ENCODE data around the gene TAF4. TPM values are rescaled to one million over a fixed set of nuclear protein-coding genes. Genes with fewer than 3 reads are reported as not detected.

The TAF4 gene
- total RNA-seq, 6 experiments from 2014 or later, result 9.0 to 13.0 (median 11.3) TPM

DNA sequence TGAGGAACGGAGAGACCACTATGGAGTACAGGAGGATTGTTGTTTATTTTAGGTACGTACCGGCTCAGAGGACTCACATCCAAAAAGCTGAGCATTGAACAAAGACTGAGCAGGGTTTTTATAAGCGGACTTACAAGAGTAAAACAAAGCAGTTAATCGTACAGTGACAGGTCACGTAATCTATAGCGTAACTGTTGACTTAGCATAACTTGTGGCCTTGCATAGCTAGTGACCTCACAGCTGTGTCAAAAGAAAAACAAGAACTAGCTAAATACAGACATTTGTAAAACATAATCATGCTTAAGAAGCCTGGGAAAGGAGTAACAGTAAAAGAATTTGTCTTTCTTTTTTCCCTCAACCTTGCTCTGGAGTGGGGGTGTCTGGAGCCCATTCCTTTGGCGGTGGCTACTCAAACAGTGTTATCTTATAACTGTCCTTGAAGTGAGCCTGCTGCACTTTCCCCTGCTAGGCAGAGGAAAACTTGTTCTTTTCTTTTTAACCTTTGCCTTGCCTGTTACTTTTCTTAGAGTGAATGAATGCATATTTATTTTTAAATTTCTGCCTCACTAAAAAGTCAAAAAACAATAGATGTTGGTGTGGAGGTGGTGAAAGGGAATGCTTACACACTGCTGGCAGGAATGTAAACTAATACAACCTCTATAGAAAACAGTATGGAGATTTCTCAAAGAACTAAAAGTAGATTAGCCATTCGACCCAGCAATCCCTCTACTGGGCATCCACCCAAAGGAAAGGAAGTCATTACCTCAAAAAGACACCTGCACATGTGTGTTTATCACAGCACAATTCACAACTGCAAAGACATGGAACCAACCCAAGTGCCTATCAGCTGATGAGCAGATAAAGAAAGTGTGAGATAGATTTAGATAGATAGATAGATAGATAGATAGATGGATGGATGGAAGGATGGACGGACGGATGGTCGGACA lies 109.0 kb downstream of the TAF4 start:
- WGBS (ENCODE audit: insufficient coverage, low coverage, low lambda C conversion rate, missing lambda C conversion rate), result 60% methylated on average over 12 of the region's 12 CpGs
- intact Hi-C loops (cut with DNase I), result no loop called here
- Histone ChIP-seq H3K36me3 (no peaks in the 10 kb centered on the region), H3K27ac (no peak overlapping the region), H3K4me1 (no peaks in the 10 kb centered on the region), H3K27me3 (no peaks in the 10 kb centered on the region), H3K4me3 (no peak overlapping the region), H3K9me3 (no peaks in the 10 kb centered on the region)
- TF ChIP-seq, protein P1, sequence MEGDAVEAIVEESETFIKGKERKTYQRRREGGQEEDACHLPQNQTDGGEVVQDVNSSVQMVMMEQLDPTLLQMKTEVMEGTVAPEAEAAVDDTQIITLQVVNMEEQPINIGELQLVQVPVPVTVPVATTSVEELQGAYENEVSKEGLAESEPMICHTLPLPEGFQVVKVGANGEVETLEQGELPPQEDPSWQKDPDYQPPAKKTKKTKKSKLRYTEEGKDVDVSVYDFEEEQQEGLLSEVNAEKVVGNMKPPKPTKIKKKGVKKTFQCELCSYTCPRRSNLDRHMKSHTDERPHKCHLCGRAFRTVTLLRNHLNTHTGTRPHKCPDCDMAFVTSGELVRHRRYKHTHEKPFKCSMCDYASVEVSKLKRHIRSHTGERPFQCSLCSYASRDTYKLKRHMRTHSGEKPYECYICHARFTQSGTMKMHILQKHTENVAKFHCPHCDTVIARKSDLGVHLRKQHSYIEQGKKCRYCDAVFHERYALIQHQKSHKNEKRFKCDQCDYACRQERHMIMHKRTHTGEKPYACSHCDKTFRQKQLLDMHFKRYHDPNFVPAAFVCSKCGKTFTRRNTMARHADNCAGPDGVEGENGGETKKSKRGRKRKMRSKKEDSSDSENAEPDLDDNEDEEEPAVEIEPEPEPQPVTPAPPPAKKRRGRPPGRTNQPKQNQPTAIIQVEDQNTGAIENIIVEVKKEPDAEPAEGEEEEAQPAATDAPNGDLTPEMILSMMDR (IDR thresholded peaks at IDR 0.05), result no peak
- no peak for TF ChIP-seq POLR2A (IDR thresholded peaks at IDR 0.05)
- no peak for DNase-seq
- no peak for ATAC-seq

DNA sequence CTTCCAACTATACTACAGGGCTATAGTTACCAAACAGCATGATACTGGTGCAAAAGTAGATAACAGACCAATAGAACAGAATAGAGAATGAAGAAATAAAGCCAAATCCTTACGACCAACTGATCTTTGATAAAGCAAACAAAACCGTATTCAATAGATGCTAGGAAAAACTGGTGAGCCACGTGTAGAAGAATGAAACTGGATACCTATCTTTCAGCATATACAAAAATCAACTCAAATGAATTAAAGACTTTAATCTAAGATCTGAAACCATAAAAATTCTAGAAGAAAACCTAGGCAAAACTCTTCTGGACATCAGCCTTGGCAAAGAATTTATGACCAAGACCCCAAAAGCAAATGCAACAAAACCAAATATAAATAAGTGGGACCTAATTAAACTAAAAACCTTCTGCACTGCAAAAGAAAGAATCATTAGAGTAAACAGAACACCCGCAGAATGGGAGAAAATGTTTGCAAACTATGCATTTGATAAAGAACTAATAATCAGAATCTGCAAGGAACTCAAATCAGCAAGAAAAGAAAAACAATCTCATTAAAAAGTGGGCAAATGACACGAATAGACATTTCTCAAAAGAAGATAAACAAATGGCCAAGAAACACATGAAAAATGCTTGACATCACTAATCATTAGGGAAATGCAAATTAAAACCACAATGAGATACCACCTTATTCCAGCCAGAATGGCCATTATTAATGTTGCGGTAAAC lies 109.8 kb downstream of the TAF4 start:
- no peak for DNase-seq
- H3K27ac ChIP-seq, result no peak overlapping the region

GRCh38 chr20:61954276-61955021 lies 111.2 kb downstream of the TAF4 start:
- Histone ChIP-seq H3K4me1 (no peaks in the 10 kb centered on the region), H3K36me3 (no peaks in the 10 kb centered on the region), H3K27me3 (no peaks in the 10 kb centered on the region), H3K9me3 (no peaks in the 10 kb centered on the region), H3K4me3 (no peak overlapping the region), H3K27ac (no peak overlapping the region)
- intact Hi-C loops (cut with DNase I), result no loop called here
- peak in 1 of 3 donors; percentile 40 for DNase-seq
- 60% methylated on average over 12 of the region's 16 CpGs for WGBS (ENCODE audit: insufficient coverage, low coverage, low lambda C conversion rate, missing lambda C conversion rate)
- no peak for TF ChIP-seq POLR2A (IDR thresholded peaks at IDR 0.05)
- TF ChIP-seq, protein P1 (IDR thresholded peaks at IDR 0.05), result no peak
- ATAC-seq, result no peak

More for the DNA sequence above, 109.8 kb downstream of the TAF4 start:
- no peaks in the 10 kb centered on the region for H3K4me1 ChIP-seq
- H3K9me3 ChIP-seq, result no peaks in the 10 kb centered on the region
- intact Hi-C loops (cut with DNase I), result no loop called here
- WGBS (ENCODE audit: insufficient coverage, low coverage, low lambda C conversion rate, missing lambda C conversion rate), result 33% methylated on average over 6 of the region's 6 CpGs
- ATAC-seq, result no peak
- H3K4me3 ChIP-seq, result no peak overlapping the region
- no peaks in the 10 kb centered on the region for H3K36me3 ChIP-seq
- TF ChIP-seq, protein P1 (IDR thresholded peaks at IDR 0.05), result no peak
- no peak for TF ChIP-seq POLR2A (IDR thresholded peaks at IDR 0.05)
- no peaks in the 10 kb centered on the region for H3K27me3 ChIP-seq
